Ishikawa (cell line): ENCODE measurements around the gene ETNK2.
A peak's percentile ranks its signal among the peaks of the same experiment; 100 is the strongest.

Source experiments
- CEBPB ChIP-seq: IDR thresholded peaks from 2 replicates; pipeline ENCODE4 v1.6.1; 2012
- CREB1 ChIP-seq: IDR thresholded peaks from 2 replicates; pipeline ENCODE4 v1.6.1; 2012; ENCODE audit warnings: low read depth
- EGR1 ChIP-seq: IDR thresholded peaks from 2 replicates; pipeline ENCODE4 v1.6.1; 2012
- EP300 ChIP-seq: IDR thresholded peaks from 2 replicates; pipeline ENCODE4 v1.6.1; 2012; ENCODE audit warnings: borderline replicate concordance
- FOXM1 ChIP-seq: IDR thresholded peaks from 2 replicates; pipeline ENCODE4 v1.6.1; 2012; ENCODE audit warnings: low read depth, borderline replicate concordance
- MAX ChIP-seq: IDR thresholded peaks from 2 replicates; pipeline ENCODE4 v1.6.1; 2012
- NFIC ChIP-seq: IDR thresholded peaks from 2 replicates; pipeline ENCODE4 v1.6.1; 2012
- RAD21 ChIP-seq: IDR thresholded peaks from 2 replicates; pipeline ENCODE4 v1.6.1; 2012; ENCODE audit warnings: low read depth
- REST ChIP-seq: IDR thresholded peaks from 2 replicates; pipeline ENCODE4 v1.6.1; 2012; ENCODE audit warnings: low read depth, mild to moderate bottlenecking
- TAF1 ChIP-seq: IDR thresholded peaks from 2 replicates; pipeline ENCODE4 v1.6.1; 2012; ENCODE audit warnings: low read depth, mild to moderate bottlenecking
- TCF12 ChIP-seq: IDR thresholded peaks from 2 replicates; pipeline ENCODE4 v1.6.1; 2012; ENCODE audit warnings: low read depth
- TEAD4 ChIP-seq: IDR thresholded peaks from 2 replicates; pipeline ENCODE4 v1.6.1; 2012
- USF1 ChIP-seq: IDR thresholded peaks from 2 replicates; pipeline ENCODE4 v1.6.1; 2012
- YY1 ChIP-seq: IDR thresholded peaks from 2 replicates; pipeline ENCODE4 v1.6.1; 2012; ENCODE audit warnings: low read depth
- ZBTB7A ChIP-seq: IDR thresholded peaks from 2 replicates; pipeline ENCODE4 v1.6.1; 2012; ENCODE audit warnings: low read depth

The ETNK2 gene

DNA sequence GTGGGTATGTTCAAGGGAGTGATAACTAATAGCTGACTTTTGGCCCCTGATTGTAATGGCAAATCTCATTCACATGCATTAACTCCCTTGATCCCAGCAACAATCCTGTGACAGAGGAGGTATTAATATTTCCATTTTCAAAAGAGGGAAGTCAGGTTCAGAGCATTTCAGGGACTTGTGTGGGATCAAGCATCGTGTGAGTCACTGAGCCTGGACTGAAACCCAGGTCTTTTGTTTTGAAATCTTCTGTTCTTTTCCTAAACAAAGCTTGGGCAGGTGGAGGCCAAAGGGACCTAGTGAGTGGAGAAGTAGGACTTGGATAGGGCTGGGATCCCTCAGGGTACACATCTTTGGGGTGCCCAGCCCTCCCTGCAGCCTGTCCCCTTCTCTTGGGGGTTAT, 37.9 kb downstream of the ETNK2 start:
- TF ChIP-seq NFIC (no peak), FOXM1 (no peak)

DNA sequence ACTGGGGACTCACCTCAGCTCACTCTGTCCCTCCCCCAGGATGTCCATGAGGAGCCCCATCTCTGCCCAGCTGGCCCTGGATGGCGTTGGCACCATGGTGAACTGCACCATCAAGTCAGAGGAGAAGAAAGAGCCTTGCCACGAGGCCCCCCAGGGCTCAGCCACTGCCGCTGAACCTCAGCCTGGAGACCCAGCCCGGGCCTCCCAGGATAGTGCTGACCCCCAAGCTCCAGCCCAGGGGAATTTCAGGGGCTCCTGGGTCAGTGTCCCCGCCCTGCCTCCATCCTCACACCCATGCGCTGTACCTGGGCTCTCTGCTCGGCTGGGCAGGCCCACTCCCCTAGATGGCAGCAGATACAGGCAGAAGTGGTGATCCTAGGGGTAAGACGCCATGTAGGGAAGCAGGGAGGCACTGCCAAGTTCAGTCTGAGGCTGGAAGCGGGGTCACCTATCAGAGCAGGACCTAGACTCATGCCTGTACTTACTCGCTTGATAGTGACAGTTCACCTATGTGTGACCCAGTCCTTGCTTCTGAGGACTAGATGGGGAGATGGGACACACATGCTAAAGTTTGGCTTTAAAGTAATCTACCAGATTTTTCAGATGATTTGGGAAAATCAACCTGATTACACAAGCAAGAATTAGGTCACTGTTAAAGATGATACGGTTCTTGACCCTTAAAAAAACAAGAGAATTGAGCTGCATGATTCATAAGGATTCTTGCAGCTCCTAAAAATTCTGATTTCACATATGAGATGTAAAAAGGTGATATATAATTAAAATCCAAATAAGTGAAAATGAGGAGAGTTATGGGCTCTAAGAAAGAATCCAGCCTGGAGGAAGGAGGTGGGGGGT, 38.7 kb downstream of the ETNK2 start:
- no peak for TF ChIP-seq TEAD4
- TF ChIP-seq TAF1, result no peak
- no peak for TF ChIP-seq MAX
- TF ChIP-seq USF1, result no peak
- TF ChIP-seq EGR1, result no peak
- no peak for TF ChIP-seq FOXM1
- TF ChIP-seq RAD21, result no peak
- no peak for TF ChIP-seq CREB1
- no peak for TF ChIP-seq EP300
- no peak for TF ChIP-seq ZBTB7A
- no peak for TF ChIP-seq NFIC
- no peak for TF ChIP-seq CEBPB

GRCh38 chr1:204110894-204111633, 40.8 kb downstream of the ETNK2 start:
- TF ChIP-seq USF1 (no peak), EGR1 (no peak), TAF1 (no peak), REST (no peak), TCF12 (no peak), CEBPB (no peak), EP300 (no peak), FOXM1 (no peak), RAD21 (no peak), NFIC (no peak), TEAD4 (no peak), YY1 (no peak), CREB1 (no peak), MAX (no peak), ZBTB7A (no peak)

GRCh38 chr1:204108312-204109141, 43.3 kb downstream of the ETNK2 start:
- TF ChIP-seq MAX, result no peak
- TF ChIP-seq NFIC, result no peak
- TF ChIP-seq REST, result no peak
- no peak for TF ChIP-seq ZBTB7A
- TF ChIP-seq EGR1, result no peak
- TF ChIP-seq CREB1, result no peak
- TF ChIP-seq CEBPB, result no peak
- TF ChIP-seq USF1, result no peak

- TF ChIP-seq TCF12, result no peak
- peak; percentile 20; the same call in 1 of the 2 replicates for TF ChIP-seq REST
Measured at GRCh38 chr1:204107892-204108291, 44.0 kb downstream of the ETNK2 start.
